ENCODE measurements around the gene ACSL1.

DNA sequence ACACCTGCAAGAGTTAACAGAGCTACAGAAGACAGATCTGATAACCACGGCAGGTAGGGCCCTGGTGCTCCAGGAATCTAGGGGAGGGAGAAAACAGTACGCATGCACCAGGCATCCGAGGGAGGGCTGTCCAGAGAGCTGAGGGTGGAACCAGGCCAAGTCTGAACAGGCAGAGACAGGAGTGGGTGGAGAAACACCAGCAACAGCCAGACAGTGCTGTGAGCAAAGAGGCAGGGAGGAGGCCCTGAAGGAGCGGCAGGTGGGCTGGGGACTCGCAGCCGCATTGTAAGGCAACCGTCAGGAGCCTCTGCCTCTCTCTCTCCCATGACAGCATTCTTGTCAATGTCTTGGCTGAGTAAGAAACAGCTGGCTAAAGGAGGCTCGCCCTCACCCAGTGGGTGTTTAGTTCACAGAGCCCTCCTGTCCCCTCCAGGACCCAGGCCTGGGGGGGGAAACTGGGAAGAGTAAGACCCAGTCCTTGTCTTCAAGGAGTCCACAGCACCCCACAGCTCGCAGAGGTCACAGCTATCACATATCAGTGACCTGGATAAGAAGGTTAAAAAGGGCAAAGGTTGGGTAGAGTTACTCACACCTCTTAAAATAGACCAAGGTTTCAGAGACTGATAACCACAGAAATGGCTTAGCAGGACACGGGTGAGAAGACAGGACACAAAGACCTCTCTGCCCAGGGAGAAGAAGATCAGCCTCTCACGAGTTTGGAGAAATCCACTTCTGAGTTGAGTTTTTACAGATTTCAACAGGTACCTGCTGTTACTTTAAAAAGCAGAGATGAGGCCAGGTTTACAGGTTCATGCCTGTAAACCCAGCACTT is 10.5 kb downstream of the ACSL1 start:
- TF ChIP-seq CTCF (IDR thresholded peaks at IDR 0.05) (no peak), POLR2A (IDR thresholded peaks at IDR 0.05) (no peak), EP300 (IDR thresholded peaks at IDR 0.05) (no peak)

Data from ovary (tissue), 3 donors.